OCI-LY3 (cell line): ENCODE measurements around the gene PSME2.

ENCODE experiments used
- EZH2phosphoT487 ChIP-seq: fragments of 200-600 bp; shearing (Covaris generic); IDR thresholded peaks from 2 replicates; pipeline ENCODE4 v1.6.1; 2018; ENCODE audit warnings: antibody characterized with exemption, mixed run types, low read depth
- TF ChIP-seq, protein P1 (sequence below): fragments of 200-600, 300-600 bp; sonication (generic); IDR thresholded peaks from 2 replicates; pipeline ENCODE4 v1.5.1; 2014; ENCODE audit warnings: antibody characterized with exemption, low read length, low read depth

DNA sequence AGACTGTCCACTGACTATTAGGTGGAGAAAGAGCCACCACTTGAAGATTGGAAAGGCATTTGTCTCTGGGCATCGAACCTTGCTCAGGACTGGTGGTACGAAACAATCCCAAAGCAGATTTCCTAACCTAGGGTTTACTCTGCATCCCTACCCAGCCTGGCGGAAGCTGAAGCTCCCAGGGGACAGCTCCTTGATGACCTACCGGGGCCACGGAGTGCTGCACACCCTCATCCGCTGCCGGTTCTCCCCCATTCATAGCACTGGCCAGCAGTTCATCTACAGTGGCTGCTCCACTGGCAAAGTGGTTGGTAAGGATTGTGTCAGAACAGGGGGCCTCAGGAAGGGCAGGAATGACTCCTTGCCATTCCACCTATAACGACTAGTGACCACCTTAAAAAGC is 25.2 kb downstream of the PSME2 start:
- TF ChIP-seq, protein P1, sequence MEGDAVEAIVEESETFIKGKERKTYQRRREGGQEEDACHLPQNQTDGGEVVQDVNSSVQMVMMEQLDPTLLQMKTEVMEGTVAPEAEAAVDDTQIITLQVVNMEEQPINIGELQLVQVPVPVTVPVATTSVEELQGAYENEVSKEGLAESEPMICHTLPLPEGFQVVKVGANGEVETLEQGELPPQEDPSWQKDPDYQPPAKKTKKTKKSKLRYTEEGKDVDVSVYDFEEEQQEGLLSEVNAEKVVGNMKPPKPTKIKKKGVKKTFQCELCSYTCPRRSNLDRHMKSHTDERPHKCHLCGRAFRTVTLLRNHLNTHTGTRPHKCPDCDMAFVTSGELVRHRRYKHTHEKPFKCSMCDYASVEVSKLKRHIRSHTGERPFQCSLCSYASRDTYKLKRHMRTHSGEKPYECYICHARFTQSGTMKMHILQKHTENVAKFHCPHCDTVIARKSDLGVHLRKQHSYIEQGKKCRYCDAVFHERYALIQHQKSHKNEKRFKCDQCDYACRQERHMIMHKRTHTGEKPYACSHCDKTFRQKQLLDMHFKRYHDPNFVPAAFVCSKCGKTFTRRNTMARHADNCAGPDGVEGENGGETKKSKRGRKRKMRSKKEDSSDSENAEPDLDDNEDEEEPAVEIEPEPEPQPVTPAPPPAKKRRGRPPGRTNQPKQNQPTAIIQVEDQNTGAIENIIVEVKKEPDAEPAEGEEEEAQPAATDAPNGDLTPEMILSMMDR, result no peak
- no peak for TF ChIP-seq EZH2phosphoT487
